H9 (cell line): ENCODE results near the gene CLEC17A. TPM values are rescaled to one million over a fixed set of nuclear protein-coding genes. Genes with fewer than 3 reads are reported as not detected.
A peak's percentile ranks its signal among the peaks of the same experiment; 100 is the strongest.

ENCODE experiments used
- DNase-seq: peaks from one replicate; pipeline ENCODE4 v3.0.0-alpha.2; 2017
- H2AFZ ChIP-seq: one replicate; pipeline ENCODE4 v1.6.1; 2013; ENCODE audit warnings: mild to moderate bottlenecking, low read length, control low read depth, moderate library complexity
- H2AK5ac ChIP-seq: 2 replicates; pipeline ENCODE4 v1.6.1; 2013; ENCODE audit warnings: low read length, control low read depth, mixed read lengths; ENCODE audit not compliant: insufficient read length
- H2BK120ac ChIP-seq: one replicate; pipeline ENCODE4 v1.6.1; 2013; ENCODE audit warnings: low read depth, mild to moderate bottlenecking, low read length, control low read depth, inconsistent platforms; ENCODE audit not compliant: poor library complexity, severe bottlenecking
- H2BK12ac ChIP-seq: 2 replicates; pipeline ENCODE4 v1.6.1; 2013; ENCODE audit warnings: low read length, control low read depth, mixed read lengths, low read depth; ENCODE audit not compliant: insufficient read length
- H2BK15ac ChIP-seq: 2 replicates; pipeline ENCODE4 v1.6.1; 2013; ENCODE audit warnings: low read depth, low read length, control low read depth
- H2BK20ac ChIP-seq: one replicate; pipeline ENCODE4 v1.6.1; 2013; ENCODE audit warnings: low read depth, mild to moderate bottlenecking, low read length, control low read depth, inconsistent platforms; ENCODE audit not compliant: poor library complexity, severe bottlenecking
- H2BK5ac ChIP-seq: 2 replicates; pipeline ENCODE4 v1.6.1; 2013; ENCODE audit warnings: low read length, control low read depth, mixed read lengths; ENCODE audit not compliant: insufficient read length
- H3K14ac ChIP-seq: 2 replicates; pipeline ENCODE4 v1.6.1; 2013; ENCODE audit warnings: low read length, control low read depth; ENCODE audit not compliant: insufficient read depth
- H3K18ac ChIP-seq: 2 replicates; pipeline ENCODE4 v1.6.1; 2013; ENCODE audit warnings: low read depth, mild to moderate bottlenecking, mixed read lengths, low read length, control low read depth; ENCODE audit not compliant: insufficient read length
- H3K23ac ChIP-seq: 2 replicates; pipeline ENCODE4 v1.6.1; 2013; ENCODE audit warnings: low read length, control low read depth, mixed read lengths, low read depth; ENCODE audit not compliant: insufficient read length
- H3K23me2 ChIP-seq: 2 replicates; pipeline ENCODE4 v1.6.1; 2013; ENCODE audit warnings: low read depth, mild to moderate bottlenecking, mixed read lengths, low read length, control low read depth; ENCODE audit not compliant: insufficient read length, poor library complexity, severe bottlenecking
- H3K27ac ChIP-seq: 2 replicates; pipeline ENCODE4 v1.5.1; 2013; ENCODE audit warnings: low read length, control low read depth, mixed read lengths, low read depth; ENCODE audit not compliant: insufficient read length
- H3K27me3 ChIP-seq: 2 replicates; pipeline ENCODE4 v1.6.1; 2013; ENCODE audit warnings: low read length, control low read depth, inconsistent platforms; ENCODE audit not compliant: insufficient read depth
- H3K4ac ChIP-seq: 2 replicates; pipeline ENCODE4 v1.6.1; 2013; ENCODE audit warnings: low read depth, mild to moderate bottlenecking, control low read depth, inconsistent platforms, low read length, moderate library complexity
- H3K4me1 ChIP-seq: 2 replicates; pipeline ENCODE4 v1.6.1; 2013; ENCODE audit warnings: low read length, control low read depth, inconsistent platforms; ENCODE audit not compliant: insufficient read depth
- H3K4me2 ChIP-seq: 2 replicates; pipeline ENCODE4 v1.6.1; 2013; ENCODE audit warnings: low read length, control low read depth, mixed read lengths; ENCODE audit not compliant: insufficient read length, insufficient read depth
- H3K56ac ChIP-seq: 2 replicates; pipeline ENCODE4 v1.6.1; 2013; ENCODE audit warnings: low read depth, mild to moderate bottlenecking, mixed read lengths, low read length, control low read depth; ENCODE audit not compliant: insufficient read length
- H3K79me1 ChIP-seq: 2 replicates; pipeline ENCODE4 v1.6.1; 2013; ENCODE audit warnings: low read depth, mild to moderate bottlenecking, moderate library complexity, low read length, control low read depth, inconsistent platforms; ENCODE audit not compliant: insufficient read depth, poor library complexity, severe bottlenecking
- H3K79me2 ChIP-seq: 2 replicates; pipeline ENCODE4 v1.6.1; 2013; ENCODE audit warnings: low read length, control low read depth, inconsistent platforms; ENCODE audit not compliant: insufficient read depth
- H3K9ac ChIP-seq: 2 replicates; pipeline ENCODE4 v1.6.1; 2013; ENCODE audit warnings: low read length, control low read depth, mixed read lengths; ENCODE audit not compliant: insufficient read length; ENCODE audit errors: extremely low read depth
- H3K9me3 ChIP-seq: one replicate; pipeline ENCODE4 v1.6.1; 2013; ENCODE audit warnings: low read depth, low read length, inconsistent platforms; ENCODE audit not compliant: control insufficient read depth
- H3T11ph ChIP-seq: one replicate; pipeline ENCODE4 v1.6.1; 2013; ENCODE audit warnings: mild to moderate bottlenecking, low read length, control low read depth, inconsistent platforms
- H4K20me1 ChIP-seq: one replicate; pipeline ENCODE4 v1.6.1; 2013; ENCODE audit not compliant: control insufficient read depth, insufficient read length, insufficient read depth
- H4K5ac ChIP-seq: 2 replicates; pipeline ENCODE4 v1.6.1; 2013; ENCODE audit warnings: low read depth, mild to moderate bottlenecking, mixed read lengths, low read length, control low read depth; ENCODE audit not compliant: insufficient read length
- H4K8ac ChIP-seq: replicated peaks from 2 replicates; pipeline ENCODE4 v1.6.1; 2013; ENCODE audit warnings: low read length, control low read depth, mixed read lengths, low read depth; ENCODE audit not compliant: insufficient read length
- H4K91ac ChIP-seq: 2 replicates; pipeline ENCODE4 v1.6.1; 2013; ENCODE audit warnings: low read depth, mild to moderate bottlenecking, moderate library complexity, mixed read lengths, low read length, control low read depth; ENCODE audit not compliant: insufficient read length
- H3K27ac Mint-ChIP-seq, 3 experiments: 2 replicates in 2 of 3; 3 replicates in 1 of 3; pipeline ENCODE4 v1.8.0; 2020 to 2021; ENCODE audit warnings: mixed read lengths in 3 of 3, mild to moderate bottlenecking in 1 of 3, moderate library complexity in 1 of 3
- H3K27me3 Mint-ChIP-seq: 2 replicates; pipeline ENCODE4 v1.8.0; 2021; ENCODE audit warnings: low read depth, mild to moderate bottlenecking, moderate library complexity, mixed read lengths
- H3K36me3 Mint-ChIP-seq, 3 experiments: 2 replicates in 2 of 3; 3 replicates in 1 of 3; pipeline ENCODE4 v1.8.0; 2020 to 2021; ENCODE audit warnings: low read depth in 3 of 3, mixed read lengths in 3 of 3; ENCODE audit not compliant: insufficient read depth in 1 of 3
- H3K4me1 Mint-ChIP-seq, 2 experiments: 2 replicates each; pipeline ENCODE4 v1.8.0; 2020; ENCODE audit warnings: mixed read lengths in 2 of 2
- H3K4me3 Mint-ChIP-seq, 2 experiments: 2 replicates in 1 of 2; 3 replicates in 1 of 2; pipeline ENCODE4 v1.8.0; 2020 to 2021; ENCODE audit warnings: mild to moderate bottlenecking in 2 of 2, mixed read lengths in 2 of 2, moderate library complexity in 1 of 2
- H3K9me3 Mint-ChIP-seq, 2 experiments: 2 replicates in 1 of 2; 3 replicates in 1 of 2; pipeline ENCODE4 v1.8.0; 2020; ENCODE audit warnings: mild to moderate bottlenecking in 2 of 2, mixed read lengths in 2 of 2, moderate library complexity in 1 of 2
- WGBS: extraction: QIAGEN DNeasy Blood & Tissue Kit; methylation state at CpG from one replicate; pipeline ENCODE4 v1.1.7; 2013; ENCODE audit warnings: missing lambda C conversion rate, low lambda C conversion rate, mixed read lengths; ENCODE audit not compliant: insufficient read length; ENCODE audit errors: extremely low coverage; 5-methylcytosine and 5-hydroxymethylcytosine counted together
- total RNA-seq: library from RNA; stranded (reverse); gene quantifications from 2 replicates; pipeline ENCODE4 v1.2.1, GENCODE V29; 2021
- TF ChIP-seq, protein P1 (sequence below): fragments of 200-600 bp; sonication (generic); conservative IDR thresholded peaks from 3 replicates; pipeline ENCODE4 v1.8.0; 2021; ENCODE audit warnings: antibody characterized with exemption, mild to moderate bottlenecking

The CLEC17A gene
- total RNA-seq, 1 experiment from 2014 or later = not detected

DNA sequence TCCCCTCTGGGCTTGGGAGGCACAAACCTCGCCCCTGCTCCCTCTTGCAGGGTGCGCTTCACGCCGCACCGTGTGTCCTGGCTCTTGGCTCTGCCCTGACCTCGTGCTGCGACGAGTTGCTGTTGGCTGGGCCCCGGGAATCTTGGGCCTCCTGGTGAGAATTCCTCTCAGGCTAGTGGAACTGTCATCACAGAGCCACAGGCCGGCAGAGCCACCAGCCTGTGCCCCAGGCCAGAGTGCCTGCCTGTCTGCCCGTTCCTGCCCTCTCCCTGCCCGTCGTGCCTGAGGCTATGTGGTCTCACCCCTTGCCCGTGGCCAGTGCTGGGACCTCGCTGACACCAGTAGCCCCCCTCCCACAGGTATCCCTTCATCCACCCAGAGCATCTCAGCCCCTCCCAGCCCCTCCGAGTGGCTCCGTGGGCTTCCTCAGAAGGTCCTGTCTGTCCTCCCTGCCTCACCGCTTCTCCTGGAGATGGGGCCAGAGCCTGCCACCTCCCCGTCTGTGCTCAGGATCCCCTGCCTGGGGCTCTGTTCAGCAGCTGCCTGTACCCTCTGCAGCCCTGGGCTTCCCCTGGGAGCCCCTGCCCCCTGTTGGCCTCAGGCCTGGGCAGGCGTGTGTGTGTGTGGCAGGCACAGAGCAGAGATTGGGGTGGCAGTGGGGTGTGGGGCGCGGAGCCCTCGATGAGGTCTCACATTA lies 24.4 kb upstream of the CLEC17A start:
- Mint-ChIP-seq H3K9me3 (no peaks in the 10 kb centered on the region), H3K27me3 (no peaks in the 10 kb centered on the region), H3K4me1 (peaks cover 33 to 55% of the 10 kb centered on the region in 2 experiments), H3K27ac (peak overlapping the region; percentile 77 to 80 (median 78); a peak in 3 of 7 replicates), H3K4me3 (no peak overlapping the region; a peak in 1 of 5 replicates), H3K36me3 (no peaks in the 10 kb centered on the region; a peak in 3 of 7 replicates)
- Histone ChIP-seq H3K56ac (no peak overlapping the region), H4K91ac (no peak overlapping the region), H3K79me2 (peaks cover 1% of the 10 kb centered on the region; the same call in 1 of the 2 replicates), H3K18ac (no peak overlapping the region), H3K9ac (no peak overlapping the region), H2BK20ac (no peak overlapping the region), H3K4ac (no peak overlapping the region), H4K20me1 (no peaks in the 10 kb centered on the region), H4K8ac (no peak overlapping the region), H2BK120ac (no peak overlapping the region), H2BK5ac (no peak overlapping the region), H3K4me2 (no peak overlapping the region), H2AK5ac (no peak overlapping the region), H2BK12ac (no peak overlapping the region), H3K4me1 (no peaks in the 10 kb centered on the region; the same call in 1 of the 2 replicates), H3K9me3 (no peaks in the 10 kb centered on the region), H3K27ac (no peak overlapping the region), H3K23ac (no peak overlapping the region), H3K23me2 (peaks cover 3% of the 10 kb centered on the region), H4K5ac (no peak overlapping the region), H3K79me1 (peaks cover 9% of the 10 kb centered on the region), H3K27me3 (no peaks in the 10 kb centered on the region), H3T11ph (no peak overlapping the region), H3K14ac (no peak overlapping the region), H2BK15ac (no peak overlapping the region), H2AFZ (no peak overlapping the region)
- no peak for DNase-seq
- WGBS = no CpG with 5 or more reads among the region's 23 CpGs
- TF ChIP-seq, protein P1, sequence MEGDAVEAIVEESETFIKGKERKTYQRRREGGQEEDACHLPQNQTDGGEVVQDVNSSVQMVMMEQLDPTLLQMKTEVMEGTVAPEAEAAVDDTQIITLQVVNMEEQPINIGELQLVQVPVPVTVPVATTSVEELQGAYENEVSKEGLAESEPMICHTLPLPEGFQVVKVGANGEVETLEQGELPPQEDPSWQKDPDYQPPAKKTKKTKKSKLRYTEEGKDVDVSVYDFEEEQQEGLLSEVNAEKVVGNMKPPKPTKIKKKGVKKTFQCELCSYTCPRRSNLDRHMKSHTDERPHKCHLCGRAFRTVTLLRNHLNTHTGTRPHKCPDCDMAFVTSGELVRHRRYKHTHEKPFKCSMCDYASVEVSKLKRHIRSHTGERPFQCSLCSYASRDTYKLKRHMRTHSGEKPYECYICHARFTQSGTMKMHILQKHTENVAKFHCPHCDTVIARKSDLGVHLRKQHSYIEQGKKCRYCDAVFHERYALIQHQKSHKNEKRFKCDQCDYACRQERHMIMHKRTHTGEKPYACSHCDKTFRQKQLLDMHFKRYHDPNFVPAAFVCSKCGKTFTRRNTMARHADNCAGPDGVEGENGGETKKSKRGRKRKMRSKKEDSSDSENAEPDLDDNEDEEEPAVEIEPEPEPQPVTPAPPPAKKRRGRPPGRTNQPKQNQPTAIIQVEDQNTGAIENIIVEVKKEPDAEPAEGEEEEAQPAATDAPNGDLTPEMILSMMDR = no peak
